CD4-positive, alpha-beta T cell treated with Interleukin-4 for 4 hours (primary cell): ENCODE measurements around the gene NRBP1.
A peak's percentile ranks its signal among the peaks of the same experiment; 100 is the strongest.

Experiments used
- DNase-seq: peaks from one replicate; pipeline ENCODE4 v3.0.0-alpha.2; 2020

The NRBP1 gene

GRCh38 chr2:27428213-27428977 is at the start of gene NRBP1:
TSS of gene NRBP1 (plus strand) at chr2:27428631. CDS start at chr2:27433274, 4,643 bp downstream.
- DNase-seq: peak; percentile 85

GRCh38 chr2:27378809-27379290 is 49.6 kb upstream of the NRBP1 start:
- DNase-seq: no peak

GRCh38 chr2:27379383-27379835 is 49.0 kb upstream of the NRBP1 start:
- DNase-seq: no peak

- DNase-seq: peak; percentile 52
These were observed 48.4 kb upstream of the NRBP1 start for GRCh38 chr2:27379836-27380625.

GRCh38 chr2:27380626-27381545 is 47.5 kb upstream of the NRBP1 start, which contains the start of gene ZNF513:
TSS of gene ZNF513 (minus strand) at chr2:27380734. CDS start at chr2:27380526, 208 bp downstream.
- DNase-seq: peak; percentile 89

- no peak for DNase-seq
These were observed 46.8 kb upstream of the NRBP1 start for GRCh38 chr2:27381577-27382181.

GRCh38 chr2:27390822-27391679 is 37.4 kb upstream of the NRBP1 start:
- peak; percentile 67 for DNase-seq

GRCh38 chr2:27393225-27393624 is 35.2 kb upstream of the NRBP1 start:
- no peak for DNase-seq

GRCh38 chr2:27398962-27399361 is 29.5 kb upstream of the NRBP1 start:
- no peak for DNase-seq

GRCh38 chr2:27400348-27401135 is 27.9 kb upstream of the NRBP1 start:
- DNase-seq: no peak

GRCh38 chr2:27407798-27408491 is 20.5 kb upstream of the NRBP1 start:
- DNase-seq: no peak

GRCh38 chr2:27408601-27409320 is 19.7 kb upstream of the NRBP1 start:
- no peak for DNase-seq

- DNase-seq: peak; percentile 93
These were observed 18.9 kb upstream of the NRBP1 start, which contains the start of gene PPM1G for GRCh38 chr2:27409321-27410073. TSS of gene PPM1G (minus strand) at chr2:27409591. CDS start at chr2:27409422, 169 bp downstream.

- DNase-seq: no peak
These were observed 15.8 kb upstream of the NRBP1 start for GRCh38 chr2:27412419-27413152.

- DNase-seq: no peak
These were observed 12.3 kb upstream of the NRBP1 start for GRCh38 chr2:27416151-27416550.

GRCh38 chr2:27420996-27421395 is 7.4 kb upstream of the NRBP1 start:
- DNase-seq: no peak

GRCh38 chr2:27421660-27422250 is 6.7 kb upstream of the NRBP1 start:
- DNase-seq: no peak
